Suprapubic skin (tissue), 4 donors: ENCODE data around the gene LRRC37B. TPM values are rescaled to one million over a fixed set of nuclear protein-coding genes. Genes with fewer than 3 reads are reported as not detected.
"Not testable (repeated sequence)": the region's sequence is repeated elsewhere in the genome, so short reads cannot be mapped to it uniquely, and the experiment has no call there.

Experiments used
- DNase-seq, 2 donors: peaks; one replicate each; pipeline ENCODE4 v3.0.0-alpha.2; 2019; ENCODE audit warnings: low spot score in 2 of 2
- H3K27ac ChIP-seq: fragments of 200-600 bp; sonication (generic); one replicate; pipeline ENCODE4 v1.5.1; 2019
- H3K27me3 ChIP-seq: fragments of 200-600 bp; sonication (generic); one replicate; pipeline ENCODE4 v1.5.1; 2019
- H3K36me3 ChIP-seq: fragments of 200-600 bp; sonication (generic); one replicate; pipeline ENCODE4 v1.5.1; 2019
- H3K4me1 ChIP-seq: fragments of 200-600 bp; sonication (generic); one replicate; pipeline ENCODE4 v1.5.1; 2019
- H3K4me3 ChIP-seq: fragments of 200-600 bp; sonication (generic); one replicate; pipeline ENCODE4 v1.5.1; 2019; ENCODE audit warnings: mild to moderate bottlenecking
- H3K9me3 ChIP-seq: fragments of 200-600 bp; sonication (generic); one replicate; pipeline ENCODE4 v1.5.1; 2019
- EP300 ChIP-seq: sonication (generic); formaldehyde crosslinking; IDR thresholded peaks from one replicate; pipeline ENCODE4 v1.6.1; 2017; ENCODE audit warnings: antibody characterized with exemption
- POLR2A ChIP-seq, 2 donors: fragments of 450-650 bp; IDR thresholded peaks; one replicate each; pipeline ENCODE4 v1.6.1; 2017; ENCODE audit warnings: antibody characterized with exemption in 2 of 2, mild to moderate bottlenecking in 2 of 2, moderate library complexity in 2 of 2
- POLR2AphosphoS5 ChIP-seq, 3 donors: sonication (generic); formaldehyde crosslinking; IDR thresholded peaks; one replicate each; pipeline ENCODE4 v1.6.1; 2017; ENCODE audit warnings: antibody characterized with exemption in 3 of 3
- WGBS: methylation state at CpG from one replicate; pipeline ENCODE4 v1.1.5; 2018; 5-methylcytosine and 5-hydroxymethylcytosine counted together
- total RNA-seq, 4 donors: library from RNA; depleted of rRNA; stranded (reverse); fragments of >200 nt; gene quantifications; one replicate each; pipeline ENCODE4 v1.1.0, GENCODE V29; 2016
- TF ChIP-seq, protein P1 (sequence below), 2 donors: fragments of 200-600 bp in 1 of 2; fragments of 450-650 bp in 1 of 2; sonication (generic) in 1 of 2; IDR thresholded peaks; one replicate each; pipeline ENCODE4 v1.5.1; 2016 to 2019; ENCODE audit warnings: antibody characterized with exemption in 2 of 2, mild to moderate bottlenecking in 1 of 2, moderate library complexity in 1 of 2

The LRRC37B gene
- total RNA-seq, 4 donors from 2014 or later: 17.8 to 116 (median 30.2) TPM

- H3K4me1 ChIP-seq: no peaks in the 10 kb centered on the region
- no peak overlapping the region for H3K27ac ChIP-seq
- 64% methylated on average over 2 of the region's 2 CpGs for WGBS
- H3K27me3 ChIP-seq: no peaks in the 10 kb centered on the region
- DNase-seq: no peak
- no peak overlapping the region for H3K4me3 ChIP-seq
- no peaks in the 10 kb centered on the region for H3K9me3 ChIP-seq
- H3K36me3 ChIP-seq: no peaks in the 10 kb centered on the region
- TF ChIP-seq EP300 (no peak), POLR2A (IDR thresholded peaks at IDR 0.05) (no peak), POLR2AphosphoS5 (IDR thresholded peaks at IDR 0.05) (no peak)
- TF ChIP-seq, protein P1, sequence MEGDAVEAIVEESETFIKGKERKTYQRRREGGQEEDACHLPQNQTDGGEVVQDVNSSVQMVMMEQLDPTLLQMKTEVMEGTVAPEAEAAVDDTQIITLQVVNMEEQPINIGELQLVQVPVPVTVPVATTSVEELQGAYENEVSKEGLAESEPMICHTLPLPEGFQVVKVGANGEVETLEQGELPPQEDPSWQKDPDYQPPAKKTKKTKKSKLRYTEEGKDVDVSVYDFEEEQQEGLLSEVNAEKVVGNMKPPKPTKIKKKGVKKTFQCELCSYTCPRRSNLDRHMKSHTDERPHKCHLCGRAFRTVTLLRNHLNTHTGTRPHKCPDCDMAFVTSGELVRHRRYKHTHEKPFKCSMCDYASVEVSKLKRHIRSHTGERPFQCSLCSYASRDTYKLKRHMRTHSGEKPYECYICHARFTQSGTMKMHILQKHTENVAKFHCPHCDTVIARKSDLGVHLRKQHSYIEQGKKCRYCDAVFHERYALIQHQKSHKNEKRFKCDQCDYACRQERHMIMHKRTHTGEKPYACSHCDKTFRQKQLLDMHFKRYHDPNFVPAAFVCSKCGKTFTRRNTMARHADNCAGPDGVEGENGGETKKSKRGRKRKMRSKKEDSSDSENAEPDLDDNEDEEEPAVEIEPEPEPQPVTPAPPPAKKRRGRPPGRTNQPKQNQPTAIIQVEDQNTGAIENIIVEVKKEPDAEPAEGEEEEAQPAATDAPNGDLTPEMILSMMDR (IDR thresholded peaks at IDR 0.05): no peak
Measured at GRCh38 chr17:32099686-32100085, 92.5 kb downstream of the LRRC37B start.

DNA sequence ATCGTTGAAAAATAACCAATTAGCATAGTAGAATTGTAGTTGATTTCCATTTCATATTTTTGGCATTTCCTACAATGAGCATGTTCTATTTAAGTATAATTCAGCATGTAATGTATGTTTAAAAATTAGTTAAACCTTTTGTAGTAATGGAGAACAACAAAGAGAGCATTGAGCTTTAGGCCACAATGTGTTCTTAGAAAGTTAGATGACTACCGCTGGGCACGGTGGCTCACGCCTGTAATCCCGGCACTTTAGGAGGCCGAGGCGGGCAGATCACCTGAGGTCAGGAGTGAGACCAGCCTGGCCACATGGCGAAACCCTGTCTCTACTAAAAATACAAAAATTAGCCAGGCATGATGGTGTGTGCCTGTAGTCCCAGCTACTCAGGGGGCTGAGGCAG, 93.1 kb downstream of the LRRC37B start:
- H3K9me3 ChIP-seq, H3K36me3 ChIP-seq, DNase-seq, H3K27me3 ChIP-seq, H3K27ac ChIP-seq, H3K4me3 ChIP-seq, H3K4me1 ChIP-seq: not testable (repeated sequence)
- 91% methylated on average over 8 of the region's 8 CpGs for WGBS

DNA sequence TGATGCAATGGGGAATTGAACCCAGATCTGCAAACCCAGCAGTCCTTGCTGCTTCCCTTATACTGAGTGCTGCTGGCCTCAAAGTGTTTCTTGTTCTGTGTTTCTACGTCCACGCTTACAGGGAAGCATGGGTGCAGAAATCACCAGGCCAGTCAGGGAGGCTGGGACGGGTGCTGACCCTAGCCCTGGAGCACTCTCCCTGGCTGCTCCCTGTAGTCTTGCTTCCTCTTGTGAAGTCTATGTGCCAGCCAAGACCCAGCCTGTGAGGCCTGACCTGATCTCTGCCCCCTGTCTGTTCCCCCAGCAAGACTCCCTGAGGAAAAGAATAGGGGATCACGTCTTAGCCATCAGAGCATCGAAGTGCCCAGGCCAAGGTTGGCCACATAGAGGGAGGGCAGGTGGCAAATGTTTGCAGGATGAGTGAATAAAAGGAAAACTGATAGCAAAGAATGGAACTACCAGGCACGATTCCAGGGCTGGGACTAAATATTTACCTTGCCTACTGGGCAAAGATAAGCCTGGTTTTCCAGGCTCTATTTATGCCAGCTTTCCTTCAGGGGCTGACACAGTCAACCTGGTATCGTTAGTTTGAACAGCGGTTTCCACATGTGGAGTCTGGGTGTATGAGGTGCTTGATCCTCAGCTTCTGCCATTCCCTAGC, 93.9 kb downstream of the LRRC37B start:
- Histone ChIP-seq H3K9me3 (no peaks in the 10 kb centered on the region), H3K27me3 (no peaks in the 10 kb centered on the region), H3K4me3 (no peak overlapping the region), H3K27ac (no peak overlapping the region), H3K36me3 (no peaks in the 10 kb centered on the region), H3K4me1 (no peaks in the 10 kb centered on the region)
- WGBS: 64% methylated on average over 8 of the region's 8 CpGs
- DNase-seq: peak in 1 of 2 donors; percentile 31
- TF ChIP-seq EP300 (no peak), POLR2A (IDR thresholded peaks at IDR 0.05) (no peak), POLR2AphosphoS5 (IDR thresholded peaks at IDR 0.05) (no peak)
- TF ChIP-seq, protein P1 (IDR thresholded peaks at IDR 0.05): no peak

- Histone ChIP-seq H3K36me3 (no peaks in the 10 kb centered on the region), H3K27me3 (no peaks in the 10 kb centered on the region), H3K27ac (no peak overlapping the region), H3K9me3 (no peaks in the 10 kb centered on the region), H3K4me1 (no peaks in the 10 kb centered on the region), H3K4me3 (no peak overlapping the region)
- WGBS: 89% methylated on average over 5 of the region's 5 CpGs
- peak in 1 of 2 donors; percentile 18 for DNase-seq
- TF ChIP-seq POLR2AphosphoS5 (IDR thresholded peaks at IDR 0.05): no peak
- TF ChIP-seq POLR2A (IDR thresholded peaks at IDR 0.05): no peak
- no peak for TF ChIP-seq EP300
- TF ChIP-seq, protein P1 (IDR thresholded peaks at IDR 0.05): no peak
Measured at GRCh38 chr17:32102172-32102571, 95.0 kb downstream of the LRRC37B start.

DNA sequence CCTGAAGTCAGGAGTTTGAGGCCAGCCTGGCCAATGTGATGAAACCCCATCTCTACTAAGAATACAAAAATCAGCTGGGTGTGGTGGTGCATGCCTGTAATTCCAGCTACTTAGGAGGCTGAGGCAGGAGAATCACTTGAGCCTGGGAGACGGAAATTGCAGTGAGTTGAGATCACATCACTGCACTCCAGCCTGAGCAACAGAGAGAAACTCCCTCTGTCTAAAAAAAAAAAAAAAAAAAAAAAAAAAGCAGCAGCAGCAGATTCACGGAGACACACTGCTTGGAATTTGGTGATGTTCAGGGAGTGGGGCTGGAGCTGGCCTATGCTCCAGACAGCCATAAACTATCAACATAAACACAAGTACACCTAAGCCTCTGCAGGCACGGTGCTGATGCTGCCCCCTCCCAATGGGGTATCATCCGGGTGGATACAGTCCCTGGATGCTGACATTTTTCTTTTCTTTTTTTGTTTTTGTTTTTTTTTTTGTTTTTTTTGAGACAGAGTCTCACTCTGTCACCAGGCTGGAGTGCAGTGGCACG, 95.5 kb downstream of the LRRC37B start:
- Histone ChIP-seq H3K36me3 (no peaks in the 10 kb centered on the region), H3K9me3 (no peaks in the 10 kb centered on the region)

More for the DNA sequence above, 95.5 kb downstream of the LRRC37B start:
- DNase-seq: peak in 1 of 2 donors; percentile 53
- no peak overlapping the region for H3K27ac ChIP-seq
- no peak for TF ChIP-seq POLR2AphosphoS5 (IDR thresholded peaks at IDR 0.05)
- no peak for TF ChIP-seq POLR2A (IDR thresholded peaks at IDR 0.05)
- TF ChIP-seq EP300: no peak
- TF ChIP-seq, protein P1 (IDR thresholded peaks at IDR 0.05): no peak
- H3K27me3 ChIP-seq: no peaks in the 10 kb centered on the region
- no peaks in the 10 kb centered on the region for H3K4me1 ChIP-seq
- WGBS: 90% methylated on average over 5 of the region's 5 CpGs
- H3K4me3 ChIP-seq: no peak overlapping the region

Other genes starting within 250 kb of the LRRC37B start
- 10 to 100 TPM; 31.6 to 52.1 (median 47.4) TPM for gene COPRS, start 148.1 kb upstream of the LRRC37B start, total RNA-seq
- 10 to 100 TPM; 27.1 to 49.1 (median 31.1) TPM for gene UTP6, start 105.7 kb upstream of the LRRC37B start, total RNA-seq
- gene SUZ12, start 70.4 kb upstream of the LRRC37B start, total RNA-seq: 10 to 100 TPM; 11.5 to 24.4 (median 14.9) TPM
- gene RHOT1, start 135.1 kb downstream of the LRRC37B start, total RNA-seq: 100 to 1,000 TPM in 1 of 4 donors, 10 to 100 TPM in 3; 50.0 to 102 (median 61.4) TPM